ENCODE data around the gene PGD. TPM values are rescaled to one million over a fixed set of nuclear protein-coding genes. Genes with fewer than 3 reads are reported as not detected.

The PGD gene
- polyA plus RNA-seq, 1 donor from 2014 or later = 108 TPM

- no peak overlapping the region for H3K4me3 ChIP-seq (ENCODE audit: low read length)
- no peaks in the 10 kb centered on the region for H3K27me3 ChIP-seq (ENCODE audit: insufficient read depth, low read depth, low read length)
- no peak overlapping the region for H3K9ac ChIP-seq (ENCODE audit: low read length)
- no peaks in the 10 kb centered on the region for H3K36me3 ChIP-seq (ENCODE audit: insufficient read depth, low read length)
- no peaks in the 10 kb centered on the region for H3K9me2 ChIP-seq (ENCODE audit: insufficient read depth, low read length)
- H3F3A ChIP-seq (ENCODE audit: insufficient read depth, low read length, poor library complexity, severe bottlenecking) = no peaks in the 10 kb centered on the region
- H2AFZ ChIP-seq (ENCODE audit: low read depth, low read length) = no peak overlapping the region
- H3K79me2 ChIP-seq (replicated peaks; ENCODE audit: insufficient read depth, low read length) = no peaks in the 10 kb centered on the region
- H3K27ac ChIP-seq (ENCODE audit: low read length) = no peak overlapping the region
- H3K4me2 ChIP-seq (ENCODE audit: low read length) = no peak overlapping the region
- no peaks in the 10 kb centered on the region for H3K9me3 ChIP-seq (ENCODE audit: low read length)
- no peaks in the 10 kb centered on the region for H4K20me1 ChIP-seq (ENCODE audit: insufficient read depth)
- no peak for TF ChIP-seq REST (IDR thresholded peaks at IDR 0.05; ENCODE audit: borderline replicate concordance)
- no peak for TF ChIP-seq EP300 (conservative IDR thresholded peaks at IDR 0.05; ENCODE audit: poor library complexity, severe bottlenecking)
- no peak for TF ChIP-seq TAF1 (IDR thresholded peaks at IDR 0.05; ENCODE audit: low read depth)
- TF ChIP-seq RAD21 (conservative IDR thresholded peaks at IDR 0.05) = no peak
- no peak for TF ChIP-seq MXI1 (conservative IDR thresholded peaks at IDR 0.05; ENCODE audit: poor library complexity, severe bottlenecking)
- TF ChIP-seq CTCF (IDR thresholded peaks at IDR 0.05; ENCODE audit: poor library complexity, severe bottlenecking) = no peak
- no peak for TF ChIP-seq POLR2AphosphoS5 (IDR thresholded peaks at IDR 0.05)
- TF ChIP-seq SMC3 (conservative IDR thresholded peaks at IDR 0.05; ENCODE audit: poor library complexity) = no peak
- no peak for TF ChIP-seq EZH2 (IDR thresholded peaks at IDR 0.05; ENCODE audit: borderline replicate concordance, insufficient read depth, low read length, poor library complexity, severe bottlenecking)
These were observed 10.5 kb upstream of the PGD start for GRCh38 chr1:10388387-10388715.

DNA sequence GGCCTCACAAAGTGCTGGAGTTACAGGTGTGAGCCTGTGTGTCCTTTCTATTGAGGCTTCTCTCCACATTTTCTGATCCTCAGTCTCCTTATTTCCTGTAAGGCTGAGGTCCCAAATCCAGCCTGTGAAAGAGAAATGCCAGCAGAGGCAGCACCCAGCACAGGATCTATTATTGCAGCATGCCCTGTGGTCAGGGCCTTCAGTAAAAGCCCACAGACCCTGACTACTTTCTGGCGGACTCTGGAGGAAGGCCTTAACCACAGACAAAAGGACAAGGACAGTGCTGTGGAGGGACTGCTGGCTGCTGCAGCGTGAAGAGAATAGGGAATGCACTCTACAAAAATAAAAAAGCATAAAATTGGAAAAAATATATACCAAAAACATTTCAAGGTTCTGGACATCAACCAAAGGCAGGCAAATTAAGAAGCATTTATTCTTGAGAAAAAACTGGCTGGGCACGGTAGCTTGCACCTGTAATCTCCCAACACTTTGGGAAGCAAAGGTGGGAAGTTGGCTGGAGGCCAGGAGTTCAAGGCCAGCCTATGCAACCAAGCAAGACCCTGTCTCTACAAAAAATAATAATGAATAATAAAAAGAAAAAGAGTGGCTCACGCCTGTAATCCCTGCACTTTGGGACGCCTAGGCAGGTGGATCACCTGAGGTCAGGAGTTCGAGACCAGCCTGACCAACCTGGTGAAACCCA lies 9.4 kb upstream of the PGD start:
- no peaks in the 10 kb centered on the region for H3K27me3 ChIP-seq (ENCODE audit: insufficient read depth, low read depth, low read length)
- no peaks in the 10 kb centered on the region for H3K36me3 ChIP-seq (ENCODE audit: insufficient read depth, low read length)
- TF ChIP-seq EZH2 (IDR thresholded peaks at IDR 0.05; ENCODE audit: borderline replicate concordance, insufficient read depth, low read length, poor library complexity, severe bottlenecking) (no peak), SMC3 (conservative IDR thresholded peaks at IDR 0.05; ENCODE audit: poor library complexity) (no peak), REST (IDR thresholded peaks at IDR 0.05; ENCODE audit: borderline replicate concordance) (no peak), MXI1 (conservative IDR thresholded peaks at IDR 0.05; ENCODE audit: poor library complexity, severe bottlenecking) (no peak), EP300 (conservative IDR thresholded peaks at IDR 0.05; ENCODE audit: poor library complexity, severe bottlenecking) (no peak), CTCF (IDR thresholded peaks at IDR 0.05; ENCODE audit: poor library complexity, severe bottlenecking) (no peak), TAF1 (IDR thresholded peaks at IDR 0.05; ENCODE audit: low read depth) (no peak), POLR2AphosphoS5 (IDR thresholded peaks at IDR 0.05) (no peak), RAD21 (conservative IDR thresholded peaks at IDR 0.05) (no peak)
- H4K20me1 ChIP-seq (ENCODE audit: insufficient read depth) = no peaks in the 10 kb centered on the region
- H3K27ac ChIP-seq (ENCODE audit: low read length) = no peak overlapping the region
- no peak overlapping the region for H3K4me3 ChIP-seq (ENCODE audit: low read length)
- H3K9ac ChIP-seq (ENCODE audit: low read length) = no peak overlapping the region
- no peaks in the 10 kb centered on the region for H3F3A ChIP-seq (ENCODE audit: insufficient read depth, low read length, poor library complexity, severe bottlenecking)
- H3K4me2 ChIP-seq (ENCODE audit: low read length) = no peak overlapping the region
- H3K9me3 ChIP-seq (ENCODE audit: low read length) = no peaks in the 10 kb centered on the region
- no peaks in the 10 kb centered on the region for H3K79me2 ChIP-seq (replicated peaks; ENCODE audit: insufficient read depth, low read length)
- H2AFZ ChIP-seq (ENCODE audit: low read depth, low read length) = no peak overlapping the region
- H3K9me2 ChIP-seq (ENCODE audit: insufficient read depth, low read length) = no peaks in the 10 kb centered on the region

Measured in neural cell (in vitro differentiated cells).